Lower lobe of right lung (tissue), 2 donors: ENCODE measurements around the gene C6orf52. TPM values are rescaled to one million over a fixed set of nuclear protein-coding genes. Genes with fewer than 3 reads are reported as not detected.
A peak's percentile ranks its signal among the peaks of the same experiment; 100 is the strongest.
"Not testable (repeated sequence)": the region's sequence is repeated elsewhere in the genome, so short reads cannot be mapped to it uniquely, and the experiment has no call there.

Experiments
- ATAC-seq, 2 donors: fragments of 200-7000 bp; cut with Tn5 transposase; one replicate each; pipeline ENCODE4 v1.9.1; 2020 to 2022; ENCODE audit warnings: mild to moderate bottlenecking in 2 of 2, moderate library complexity in 2 of 2
- DNase-seq: peaks from one replicate; pipeline ENCODE4 v3.0.0-alpha.2; 2020
- H3K27ac ChIP-seq: fragments of 200-600 bp; one replicate; pipeline ENCODE4 v1.8.0; 2022
- H3K27me3 ChIP-seq: fragments of 200-600 bp; one replicate; pipeline ENCODE4 v1.8.0; 2022; ENCODE audit warnings: low read depth
- H3K36me3 ChIP-seq: fragments of 200-600 bp; one replicate; pipeline ENCODE4 v1.8.0; 2022; ENCODE audit warnings: mild to moderate bottlenecking
- H3K4me1 ChIP-seq: fragments of 200-600 bp; one replicate; pipeline ENCODE4 v1.8.0; 2022
- H3K4me3 ChIP-seq: fragments of 200-600 bp; one replicate; pipeline ENCODE4 v1.8.0; 2022; ENCODE audit warnings: mild to moderate bottlenecking
- H3K9me3 ChIP-seq: fragments of 200-600 bp; one replicate; pipeline ENCODE4 v1.8.0; 2022
- intact Hi-C: fragments of 100-400 bp; cut with DNase I; formaldehyde crosslinking; loops from one replicate; pipeline ENCODE4 v1.11.0; 2022
- total RNA-seq: library from RNA; stranded (reverse); fragmentation: NEBNext Ultra II Directional; extraction: Animal tissue kit (Norgen Biotek cat#: 25700); gene quantifications from one replicate; pipeline ENCODE4 v1.2.1, GENCODE V29; 2021
- TF ChIP-seq, protein P1 (sequence below): fragments of 200-600 bp; IDR thresholded peaks from one replicate; pipeline ENCODE4 v1.8.0; 2022; ENCODE audit warnings: antibody characterized with exemption, mild to moderate bottlenecking
- donor health status: DM: no; HTN: yes; CAD: no; lungs with severe emphysema.

C6orf52 gene
- total RNA-seq, 1 donor from 2014 or later: 1.3 TPM

DNA sequence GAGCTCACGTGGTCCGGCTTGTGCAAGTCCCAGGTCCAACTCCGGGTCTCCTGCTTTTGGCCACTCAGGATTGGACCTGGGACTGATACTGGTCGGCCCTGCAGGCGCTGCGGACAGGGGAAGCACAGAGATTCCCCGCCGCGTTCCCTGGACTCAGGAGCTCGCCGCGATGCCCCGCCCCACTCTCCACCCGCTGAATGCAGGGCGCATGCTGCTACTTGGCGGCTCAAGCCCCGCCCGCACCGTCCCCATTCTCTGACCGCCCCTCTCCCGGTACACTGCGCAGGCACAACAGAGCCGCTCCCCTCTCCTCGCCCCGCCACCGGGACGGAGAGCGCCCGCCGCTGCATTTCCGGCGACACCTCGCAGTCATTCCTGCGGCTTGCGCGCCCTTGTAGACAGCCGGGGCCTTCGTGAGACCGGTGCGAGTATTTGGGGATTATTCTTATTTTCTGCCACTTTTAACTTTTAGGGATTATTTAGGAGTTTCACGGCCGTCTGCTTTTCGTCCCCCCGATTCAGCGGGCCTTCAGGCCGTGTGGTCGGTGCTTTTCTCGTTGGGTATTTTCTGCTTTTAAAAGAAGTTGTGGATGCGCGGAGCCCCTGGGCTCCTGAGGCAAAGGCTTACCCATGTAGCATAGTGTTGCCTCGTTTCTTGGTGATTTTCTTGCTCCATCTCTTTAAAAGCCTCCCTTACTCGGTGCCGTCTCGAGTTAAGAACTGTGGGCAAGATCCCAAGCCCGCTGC is 28.6 kb upstream of the C6orf52 start, which contains the start of gene TMEM14C:
Gene TMEM14C (plus strand): TSS at position 251 of the 747 bp plus-strand sequence. CDS start 1,544 bp downstream, outside the sequence.
- H3K4me3 ChIP-seq: peak within 1 kb of the TSS; percentile 83
- peak within 1 kb of the TSS; percentile 89 for H3K27ac ChIP-seq
- H3K4me1 ChIP-seq: peaks cover 25% of the 10 kb centered on the region
- ATAC-seq (peak; percentile 98 to 99), DNase-seq (peak; percentile 100)
- peaks cover 13% of the 10 kb centered on the region for H3K36me3 ChIP-seq
- H3K27me3 ChIP-seq: no peaks in the 10 kb centered on the region
- intact Hi-C loops: no loop called here
- TF ChIP-seq, protein P1, sequence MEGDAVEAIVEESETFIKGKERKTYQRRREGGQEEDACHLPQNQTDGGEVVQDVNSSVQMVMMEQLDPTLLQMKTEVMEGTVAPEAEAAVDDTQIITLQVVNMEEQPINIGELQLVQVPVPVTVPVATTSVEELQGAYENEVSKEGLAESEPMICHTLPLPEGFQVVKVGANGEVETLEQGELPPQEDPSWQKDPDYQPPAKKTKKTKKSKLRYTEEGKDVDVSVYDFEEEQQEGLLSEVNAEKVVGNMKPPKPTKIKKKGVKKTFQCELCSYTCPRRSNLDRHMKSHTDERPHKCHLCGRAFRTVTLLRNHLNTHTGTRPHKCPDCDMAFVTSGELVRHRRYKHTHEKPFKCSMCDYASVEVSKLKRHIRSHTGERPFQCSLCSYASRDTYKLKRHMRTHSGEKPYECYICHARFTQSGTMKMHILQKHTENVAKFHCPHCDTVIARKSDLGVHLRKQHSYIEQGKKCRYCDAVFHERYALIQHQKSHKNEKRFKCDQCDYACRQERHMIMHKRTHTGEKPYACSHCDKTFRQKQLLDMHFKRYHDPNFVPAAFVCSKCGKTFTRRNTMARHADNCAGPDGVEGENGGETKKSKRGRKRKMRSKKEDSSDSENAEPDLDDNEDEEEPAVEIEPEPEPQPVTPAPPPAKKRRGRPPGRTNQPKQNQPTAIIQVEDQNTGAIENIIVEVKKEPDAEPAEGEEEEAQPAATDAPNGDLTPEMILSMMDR: no peak
- H3K9me3 ChIP-seq: no peaks in the 10 kb centered on the region

DNA sequence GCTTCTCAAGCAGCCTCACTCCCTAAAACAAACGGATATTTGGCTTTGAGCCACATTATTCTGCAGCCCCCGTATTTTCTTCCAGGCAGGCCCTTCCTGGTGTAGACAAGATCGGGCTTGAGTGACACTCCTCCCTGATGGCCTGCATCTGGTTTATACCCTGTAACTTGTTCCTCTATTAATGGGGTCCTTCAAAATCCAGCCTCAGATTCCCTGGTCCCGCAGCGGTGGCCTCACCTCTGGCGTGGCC is 28.1 kb upstream of the C6orf52 start:
- TF ChIP-seq, protein P1: no peak
- intact Hi-C loops: no loop called here
- Histone ChIP-seq H3K27ac (peak overlapping the region; percentile 89), H3K4me1 (peaks cover 25% of the 10 kb centered on the region), H3K9me3 (no peaks in the 10 kb centered on the region), H3K36me3 (peaks cover 13% of the 10 kb centered on the region), H3K27me3 (no peaks in the 10 kb centered on the region), H3K4me3 (peak overlapping the region; percentile 83)
- no peak for DNase-seq
- ATAC-seq: no peak

DNA sequence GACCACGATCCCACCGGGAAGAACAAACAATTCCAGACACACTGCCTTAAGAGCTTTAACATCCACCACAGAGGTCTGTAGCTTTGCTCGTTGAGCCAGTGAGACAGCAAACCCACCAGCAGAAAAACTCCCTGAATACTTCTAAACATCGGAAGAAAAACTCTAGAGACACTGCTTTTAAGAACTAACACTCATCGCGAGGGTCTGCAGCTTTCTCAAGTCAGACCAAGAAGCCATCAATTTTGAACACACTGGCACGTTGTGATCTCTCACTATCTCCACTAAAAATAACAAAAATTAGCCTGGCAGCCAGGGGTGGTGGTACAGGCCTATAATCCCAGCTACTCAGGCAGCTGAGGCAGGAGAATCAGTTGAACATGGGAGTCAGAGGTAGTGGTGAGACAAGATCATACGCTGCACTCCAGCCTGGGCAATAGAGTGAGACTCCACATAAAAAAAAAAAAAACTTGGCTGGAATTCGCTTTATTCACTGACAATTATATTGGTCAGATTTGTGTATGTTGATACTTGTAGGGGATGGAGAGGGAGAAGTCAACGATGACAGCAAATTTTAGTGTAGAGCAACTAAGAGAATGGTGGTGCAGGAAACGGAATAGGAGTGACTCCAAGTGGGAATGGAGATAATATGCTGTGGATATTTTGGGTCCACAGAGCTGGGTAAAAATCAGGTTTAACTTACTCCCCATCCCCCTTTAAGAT is 27.6 kb upstream of the C6orf52 start:
- intact Hi-C loops: no loop called here
- ATAC-seq: no peak
- Histone ChIP-seq H3K27ac (peak overlapping the region; percentile 89), H3K4me1 (peaks cover 25% of the 10 kb centered on the region), H3K27me3 (no peaks in the 10 kb centered on the region), H3K4me3 (peak overlapping the region; percentile 83), H3K9me3 (no peaks in the 10 kb centered on the region), H3K36me3 (peaks cover 13% of the 10 kb centered on the region)
- TF ChIP-seq, protein P1: no peak
- DNase-seq: no peak

DNA sequence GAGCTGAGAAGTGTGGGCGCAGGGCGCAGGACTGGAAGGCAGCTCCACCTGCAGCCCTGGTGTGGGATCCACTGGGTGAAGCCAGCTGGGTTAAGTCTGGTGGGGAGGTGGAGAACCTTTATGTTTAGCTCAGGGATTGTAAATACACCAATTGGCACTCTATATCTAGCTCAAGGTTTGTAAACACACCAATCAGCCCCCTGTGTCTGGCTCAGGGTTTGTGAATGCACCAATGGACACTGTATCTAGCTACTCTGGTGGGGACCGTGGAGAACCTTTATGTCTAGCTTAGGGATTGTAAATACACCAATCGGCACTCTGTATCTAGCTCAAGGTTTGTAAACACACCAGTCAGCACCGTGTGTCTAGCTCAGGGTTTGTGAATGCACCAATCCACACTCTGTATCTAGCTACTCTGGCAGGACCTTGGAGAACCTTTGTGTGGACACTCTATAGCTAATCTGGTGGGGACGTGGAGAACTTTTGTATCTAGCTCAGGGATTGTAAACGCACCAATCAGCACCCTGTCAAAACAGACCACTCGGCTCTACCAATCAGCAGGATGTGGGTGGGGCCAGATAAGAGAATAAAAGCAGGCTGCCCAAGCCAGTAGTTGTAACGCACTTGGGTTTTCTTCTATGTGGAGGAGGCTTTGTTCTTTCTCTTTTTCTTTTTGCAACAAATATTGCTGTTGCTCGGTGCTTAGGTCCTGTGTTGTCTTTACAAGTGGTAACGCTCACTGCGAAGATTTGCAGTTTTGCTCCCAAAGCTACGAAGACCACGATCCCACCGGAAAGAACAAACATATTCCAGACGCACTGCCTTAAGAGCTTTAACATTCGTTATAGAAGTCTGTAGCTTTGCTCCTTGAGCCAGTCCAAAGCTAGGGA is 26.8 kb upstream of the C6orf52 start:
- Histone ChIP-seq H3K4me1 (peaks cover 25% of the 10 kb centered on the region), H3K4me3 (peak overlapping the region; percentile 75), H3K27ac (peak overlapping the region; percentile 90)
- DNase-seq, H3K9me3 ChIP-seq, ATAC-seq, H3K27me3 ChIP-seq, H3K36me3 ChIP-seq, intact Hi-C loops: not testable (repeated sequence)

GRCh38 chr6:10720265-10720959 is 26.0 kb upstream of the C6orf52 start:
- Histone ChIP-seq H3K36me3 (peaks cover 2% of the 10 kb centered on the region), H3K27ac (peak overlapping the region; percentile 90)

More at GRCh38 chr6:10720265-10720959, 26.0 kb upstream of the C6orf52 start:
- intact Hi-C loops: no loop called here
- H3K4me3 ChIP-seq: peak overlapping the region; percentile 75
- TF ChIP-seq, protein P1: no peak
- H3K27me3 ChIP-seq: no peaks in the 10 kb centered on the region
- H3K9me3 ChIP-seq: no peaks in the 10 kb centered on the region
- peak; percentile 74 for DNase-seq
- H3K4me1 ChIP-seq: peaks cover 25% of the 10 kb centered on the region
- peak; percentile 25 to 48 for ATAC-seq
